T1000 (cell line): Measurements from ENCODE around the gene PPP1R27.

Experiments used
- DNase-seq: peaks from one replicate; lab custom pipeline; 2025; ENCODE audit warnings: mixed read lengths; lab: John Stamatoyannopoulos, UW

Gene PPP1R27

DNA sequence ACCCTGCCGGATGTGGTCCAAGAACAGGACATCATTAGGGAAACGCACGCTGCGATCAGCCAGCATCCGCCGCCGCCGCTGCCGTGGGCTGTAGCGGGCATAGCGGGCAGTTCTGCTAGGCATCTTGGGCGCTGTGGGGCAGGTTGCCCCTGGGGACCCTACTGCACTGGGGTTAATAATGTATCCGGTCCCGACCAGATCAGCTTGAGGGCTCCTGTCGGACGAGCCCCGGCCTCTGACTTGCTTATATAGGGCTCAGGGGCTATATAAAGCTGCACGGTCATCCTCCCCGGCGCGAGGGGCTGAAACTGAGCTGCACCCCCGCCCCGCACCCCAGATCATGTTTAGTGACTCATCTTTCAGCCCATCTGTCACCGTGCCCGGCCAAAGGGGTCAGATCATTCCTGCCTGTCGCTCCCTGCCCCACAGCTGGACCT lies at the start of gene PPP1R27:
Gene PPP1R27 (minus strand): TSS at position 220 of the 437 bp plus-strand sequence. CDS start 97 bp downstream, at position 123.
- DNase-seq: no peak

DNA sequence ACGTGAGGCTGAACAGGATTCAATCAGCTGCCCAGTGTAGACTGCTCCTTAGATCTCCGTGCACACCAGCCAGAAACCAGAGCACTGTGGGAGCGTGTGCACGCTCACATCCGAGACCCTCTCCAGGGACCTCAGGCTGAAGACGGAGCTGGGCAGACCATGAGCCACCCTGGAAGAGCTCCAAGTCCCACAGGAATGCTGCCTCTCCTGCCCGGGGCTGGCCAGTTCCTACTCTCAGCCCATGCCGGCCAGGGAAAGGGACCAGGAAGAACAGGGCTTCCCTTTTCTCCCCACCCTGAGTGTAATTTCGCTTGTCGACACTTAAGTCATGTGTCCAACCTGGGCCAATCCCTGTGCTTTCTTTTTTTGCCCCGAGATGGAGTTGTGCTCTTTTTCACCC lies 49.7 kb upstream of the PPP1R27 start:
- DNase-seq: no peak

DNA sequence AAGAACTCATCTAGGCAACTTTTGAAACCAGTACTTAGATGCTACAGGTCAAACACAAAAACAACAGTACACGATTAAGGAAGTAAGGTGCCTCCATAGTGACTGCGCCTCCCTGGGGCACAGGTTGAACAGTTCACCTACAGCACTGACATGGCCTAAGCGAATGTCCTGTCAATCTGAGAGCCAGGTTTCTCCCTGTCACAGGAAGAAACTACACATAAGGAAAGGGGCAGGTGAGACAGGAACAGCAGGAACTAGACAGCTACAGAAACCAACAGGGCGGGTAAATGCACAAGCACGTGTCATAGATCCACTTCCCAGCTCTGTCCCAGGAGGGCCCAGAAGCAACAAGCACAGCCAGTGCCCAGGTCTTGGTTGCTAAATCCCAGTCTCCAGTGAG lies 44.3 kb upstream of the PPP1R27 start:
- DNase-seq: no peak

DNA sequence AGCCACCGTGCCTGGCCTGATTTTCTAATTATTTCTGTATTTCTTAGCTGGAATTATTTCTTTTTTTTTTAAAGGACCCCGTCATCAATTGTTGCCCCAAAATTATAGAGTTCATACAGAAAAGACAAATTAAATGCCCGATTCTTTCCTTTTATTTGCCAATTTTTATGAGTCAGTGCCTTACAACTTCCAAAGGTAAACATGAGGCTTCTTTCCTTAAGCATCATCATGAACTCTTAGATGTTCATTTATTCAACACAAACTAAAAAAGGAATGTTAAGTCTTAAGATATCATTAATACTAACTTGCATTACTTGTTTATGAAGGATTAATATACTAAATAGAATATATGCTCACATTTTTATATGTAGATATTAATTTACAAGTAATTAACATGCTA lies 43.4 kb upstream of the PPP1R27 start:
- no peak for DNase-seq

DNA sequence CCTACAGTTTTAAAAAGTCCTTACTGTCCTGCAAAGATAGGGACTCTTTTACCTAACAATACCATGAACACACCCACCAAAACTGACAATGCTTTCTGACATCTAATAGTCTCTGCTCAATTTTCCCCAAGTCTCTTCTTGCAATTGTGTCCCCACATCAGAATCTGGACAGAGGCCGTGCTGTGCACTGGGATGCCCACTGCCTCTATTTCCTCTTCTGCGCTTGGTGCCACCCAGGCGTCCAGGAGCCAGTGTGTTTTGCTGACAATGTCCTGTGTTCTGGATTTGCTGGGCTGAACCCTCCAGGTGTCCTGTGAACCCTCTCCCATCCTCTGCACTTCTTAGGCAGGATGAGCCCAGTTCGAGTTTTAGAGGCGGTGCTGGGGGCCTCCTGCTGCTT lies 42.7 kb upstream of the PPP1R27 start:
- no peak for DNase-seq

- peak; percentile 86 for DNase-seq
Measured at GRCh38 chr17:81871387-81872230, 36.8 kb upstream of the PPP1R27 start.

GRCh38 chr17:81870981-81871386 lies 36.1 kb upstream of the PPP1R27 start, which contains the start of gene ARHGDIA:
TSS of gene ARHGDIA (minus strand) at chr17:81871337. CDS start at chr17:81869930, 1,407 bp downstream.
- DNase-seq: no peak

- no peak for DNase-seq
Measured at GRCh38 chr17:81870131-81870980, 35.5 kb upstream of the PPP1R27 start.

DNA sequence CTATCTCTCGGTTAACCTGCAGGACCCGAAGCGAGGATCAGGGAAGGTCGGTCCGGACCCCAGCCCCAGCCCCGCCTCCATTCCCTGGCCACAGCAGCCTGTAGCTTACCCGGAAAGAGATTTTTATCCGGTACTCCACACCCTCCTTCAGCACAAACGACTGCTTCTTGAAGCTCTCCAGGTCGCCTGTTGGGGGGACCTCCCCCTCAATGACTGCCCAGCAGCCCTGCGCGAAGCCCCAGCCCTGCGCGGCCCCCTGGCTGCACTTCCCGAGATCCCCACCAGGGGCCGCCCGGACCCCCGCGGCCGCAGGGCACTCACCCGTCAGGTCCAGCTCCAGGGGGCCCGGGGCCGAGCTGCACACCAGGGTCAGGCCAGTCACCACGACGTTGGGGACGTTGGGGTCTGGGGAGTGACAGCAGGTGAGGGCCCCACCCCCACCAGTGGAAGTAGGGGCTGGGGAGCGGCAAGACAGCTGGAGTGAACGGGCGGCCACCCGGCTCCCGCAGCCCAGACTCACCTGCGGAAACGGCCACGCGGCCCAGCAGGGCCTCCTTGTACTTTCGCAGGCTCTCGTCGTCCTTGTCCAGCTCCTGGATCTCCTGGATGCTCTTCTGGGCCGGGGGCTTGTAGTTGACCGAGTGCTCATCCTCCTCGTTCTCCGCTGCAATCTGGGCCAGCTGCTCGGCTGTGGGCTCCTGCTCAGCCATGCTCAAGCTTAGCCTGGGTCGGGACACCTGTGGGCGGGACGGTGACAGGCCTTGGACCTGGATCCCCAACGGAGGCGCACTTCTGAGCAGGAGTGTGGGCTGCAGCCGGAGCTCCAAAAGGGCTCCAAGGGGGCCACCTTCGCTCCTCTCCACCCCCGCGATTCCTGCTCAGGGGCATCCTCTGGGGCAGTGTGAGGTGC lies 34.6 kb upstream of the PPP1R27 start:
- peak; percentile 61 for DNase-seq

GRCh38 chr17:81868674-81869220 lies 33.9 kb upstream of the PPP1R27 start:
- DNase-seq: peak; percentile 77

DNA sequence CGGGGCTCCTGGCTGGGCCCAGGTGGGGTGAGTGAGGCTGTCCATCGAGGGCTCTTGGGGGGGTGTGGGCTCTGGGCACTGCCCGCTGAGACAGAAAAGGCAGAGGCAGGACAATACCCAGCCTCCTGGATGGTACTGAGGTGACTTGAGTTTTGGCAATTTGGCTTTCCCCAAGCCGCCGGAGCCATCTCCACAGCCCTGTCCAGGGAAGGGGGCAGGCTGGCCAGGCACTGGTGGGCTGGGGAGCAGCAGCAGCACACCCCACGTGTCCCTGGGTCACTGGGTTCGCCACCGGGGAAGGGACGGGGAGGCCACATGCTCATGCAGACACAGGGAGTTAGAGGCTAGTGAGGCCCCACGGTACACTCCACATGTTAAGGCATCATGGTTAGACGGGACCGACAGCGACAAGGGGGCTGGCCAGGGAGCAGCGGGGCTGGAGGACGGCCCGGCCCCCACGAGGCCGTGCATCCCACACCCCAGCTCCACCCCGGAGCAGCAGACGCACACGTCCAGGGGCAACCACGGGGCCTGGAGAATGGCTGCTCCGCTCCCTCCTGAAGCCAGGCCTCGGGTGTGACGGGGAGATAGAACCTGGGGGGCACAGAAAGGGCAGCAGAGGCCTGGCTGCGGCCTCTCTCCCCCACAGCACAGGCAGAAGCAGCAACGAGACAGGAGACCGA lies 33.3 kb upstream of the PPP1R27 start:
- no peak for DNase-seq

GRCh38 chr17:81867170-81867990 lies 32.5 kb upstream of the PPP1R27 start:
- DNase-seq: peak; percentile 30

DNA sequence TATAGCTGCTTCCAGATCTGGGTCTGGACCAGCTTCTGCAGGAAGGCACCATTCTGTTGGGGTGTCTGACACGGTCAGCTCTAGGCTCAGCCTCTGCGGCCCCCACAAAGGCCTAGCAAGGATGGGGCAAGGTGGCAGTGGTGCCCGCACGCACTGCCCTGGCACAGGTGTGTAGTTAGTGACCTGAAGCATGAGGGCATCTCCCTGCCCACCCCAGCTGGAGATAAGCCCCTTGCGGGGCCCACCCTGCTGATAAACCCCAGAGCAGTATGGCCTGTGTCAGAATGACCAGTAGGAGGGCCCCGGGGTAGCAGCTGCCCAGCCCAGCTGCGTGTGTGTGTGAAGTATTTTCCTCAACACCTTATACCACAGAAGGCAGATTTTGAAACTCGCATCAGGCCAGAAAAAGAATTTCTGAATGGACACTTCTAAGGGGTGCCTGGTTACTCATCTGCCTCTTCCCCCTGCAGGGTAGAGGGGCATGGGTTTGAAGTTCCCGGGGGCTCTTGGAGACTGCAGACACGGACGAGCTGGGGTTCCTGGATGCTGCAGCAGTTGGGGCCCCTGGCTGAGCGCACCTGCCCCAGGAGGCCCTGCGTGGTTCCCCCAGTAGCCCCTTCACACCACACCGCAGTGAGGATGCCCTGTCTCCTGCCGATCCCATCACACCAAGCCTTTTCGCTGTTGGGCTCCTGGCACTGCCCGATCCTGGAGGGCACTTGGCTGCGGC lies 31.8 kb upstream of the PPP1R27 start:
- no peak for DNase-seq

DNA sequence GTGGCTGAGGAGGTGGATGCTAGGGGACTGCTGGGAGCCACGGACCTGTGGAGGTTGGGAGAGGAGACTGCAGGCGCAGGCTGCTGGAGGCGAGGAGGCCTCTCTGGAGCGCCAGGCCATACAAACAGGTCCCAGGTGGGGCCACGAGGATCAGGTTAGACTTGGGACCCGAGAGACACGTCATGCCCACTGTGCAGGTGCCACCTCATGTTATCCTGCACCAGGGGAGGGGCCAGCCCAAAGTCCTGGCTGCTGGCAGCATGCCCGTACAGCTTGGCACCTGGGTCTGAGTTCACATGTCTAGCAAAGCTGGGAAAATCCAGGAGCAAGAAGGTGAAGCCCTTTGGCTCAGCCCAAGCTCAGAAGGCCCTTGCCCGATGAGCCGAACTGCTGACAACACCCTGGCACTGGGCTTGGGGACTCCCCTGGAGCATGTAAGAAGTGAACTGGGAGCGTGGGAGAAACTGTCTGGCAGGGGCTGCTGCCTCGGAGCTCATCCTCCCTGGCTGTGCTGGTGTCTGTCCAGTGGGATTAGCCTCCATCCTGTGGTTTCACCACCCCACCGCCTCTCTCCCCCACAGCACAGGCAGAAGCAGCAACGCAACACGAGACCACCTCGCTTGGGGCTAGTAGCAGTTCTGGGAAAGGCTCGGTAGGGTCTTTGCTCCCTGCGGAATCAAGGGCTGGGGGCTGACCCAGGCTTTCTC lies 31.0 kb upstream of the PPP1R27 start:
- DNase-seq: no peak

DNA sequence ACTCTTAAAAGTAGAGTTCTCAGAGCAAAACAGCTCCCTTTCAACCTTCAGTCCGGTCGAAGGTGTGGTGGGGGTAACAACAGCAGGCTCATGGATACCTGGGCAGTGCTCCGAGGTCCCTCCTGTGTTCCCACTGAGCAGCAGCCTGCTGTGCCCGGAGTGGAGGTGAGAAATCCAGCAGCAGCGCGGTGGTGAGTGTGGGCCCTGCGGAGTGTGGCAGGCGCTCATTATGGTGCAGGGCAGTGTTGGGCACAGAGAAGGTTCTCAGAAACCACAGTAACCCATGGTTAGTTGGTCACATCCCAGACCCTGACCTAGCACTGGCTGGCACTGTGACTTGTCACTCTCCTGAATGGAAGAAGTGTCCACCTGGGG lies 30.5 kb upstream of the PPP1R27 start:
- DNase-seq: no peak

DNA sequence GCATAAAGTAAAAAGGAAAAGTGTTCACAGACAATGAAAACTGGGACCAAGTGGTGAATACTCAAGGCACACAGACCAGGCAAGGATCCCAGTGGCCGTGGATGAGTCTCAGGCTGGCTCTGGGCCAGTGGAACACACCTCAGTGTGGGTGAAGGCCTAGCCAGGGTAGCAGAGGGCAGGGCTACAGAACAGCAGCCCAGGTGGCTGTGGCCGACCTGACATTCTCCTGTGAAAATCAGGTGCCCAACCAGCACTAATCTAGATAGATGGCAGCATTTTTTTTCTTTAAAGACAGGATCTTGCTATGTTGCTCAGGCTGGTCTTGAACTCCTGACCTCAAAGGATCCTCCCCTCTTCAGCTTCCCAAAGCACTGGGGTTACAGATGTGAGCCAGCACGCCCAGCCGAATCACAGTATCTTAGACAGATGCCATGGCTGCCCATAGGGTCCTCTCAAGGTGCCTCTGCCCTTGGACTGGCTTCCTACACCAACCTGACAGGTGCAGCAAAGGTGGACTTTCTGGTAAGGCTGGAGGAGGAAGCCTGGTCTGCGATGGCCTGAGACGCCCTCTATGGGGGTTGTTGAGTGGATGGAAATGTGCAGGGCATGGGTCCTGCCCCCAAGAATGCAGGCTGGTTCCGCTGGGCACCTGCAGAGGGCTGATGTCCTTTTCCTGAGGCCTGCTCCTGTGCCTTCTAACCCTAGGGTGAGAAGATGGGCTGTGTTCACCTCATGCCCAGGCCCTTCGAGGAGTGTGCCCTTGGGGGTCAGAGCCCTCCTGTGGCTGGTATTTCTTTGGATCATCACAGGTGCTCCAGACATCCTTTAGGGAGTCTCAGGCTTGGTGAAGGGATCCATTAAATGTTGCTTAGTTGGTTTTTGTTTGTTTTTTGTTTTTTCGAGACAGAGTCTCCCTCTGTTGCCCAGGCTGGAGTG lies 29.3 kb upstream of the PPP1R27 start:
- DNase-seq: no peak

DNA sequence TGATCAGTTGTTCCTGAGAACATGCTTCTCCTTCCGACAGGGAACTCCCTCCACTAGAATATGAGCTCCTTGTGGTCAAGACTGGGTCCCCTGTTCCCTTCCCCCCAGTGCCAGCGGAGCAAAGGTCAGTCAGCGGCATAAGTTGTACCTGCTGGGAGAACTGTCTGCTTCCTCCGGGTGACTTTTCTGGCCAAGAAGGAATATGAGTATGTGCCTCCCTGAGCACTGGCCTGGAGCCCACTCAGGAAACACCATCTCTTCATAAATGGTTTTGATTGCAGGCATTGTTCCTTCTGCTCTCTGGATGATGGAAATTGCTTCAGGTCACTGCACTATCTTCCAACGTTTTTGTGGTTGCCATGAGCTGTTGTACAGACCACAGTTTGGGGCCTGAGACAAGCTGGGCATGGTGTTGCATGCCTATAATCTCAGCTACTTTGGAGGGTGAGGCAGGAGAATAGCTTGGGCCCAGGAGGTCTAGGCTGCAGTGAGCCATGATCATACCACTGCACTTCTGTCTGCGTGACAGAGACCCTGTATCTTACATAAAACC lies 28.3 kb upstream of the PPP1R27 start:
- no peak for DNase-seq
